GM10847 (cell line): ENCODE data around the gene SPOCD1.

ENCODE experiments used
- POLR2A ChIP-seq: IDR thresholded peaks from 2 replicates; pipeline ENCODE4 v1.6.1; 2011; ENCODE audit not compliant: insufficient read length; ENCODE audit errors: extremely low read depth

The SPOCD1 gene

DNA sequence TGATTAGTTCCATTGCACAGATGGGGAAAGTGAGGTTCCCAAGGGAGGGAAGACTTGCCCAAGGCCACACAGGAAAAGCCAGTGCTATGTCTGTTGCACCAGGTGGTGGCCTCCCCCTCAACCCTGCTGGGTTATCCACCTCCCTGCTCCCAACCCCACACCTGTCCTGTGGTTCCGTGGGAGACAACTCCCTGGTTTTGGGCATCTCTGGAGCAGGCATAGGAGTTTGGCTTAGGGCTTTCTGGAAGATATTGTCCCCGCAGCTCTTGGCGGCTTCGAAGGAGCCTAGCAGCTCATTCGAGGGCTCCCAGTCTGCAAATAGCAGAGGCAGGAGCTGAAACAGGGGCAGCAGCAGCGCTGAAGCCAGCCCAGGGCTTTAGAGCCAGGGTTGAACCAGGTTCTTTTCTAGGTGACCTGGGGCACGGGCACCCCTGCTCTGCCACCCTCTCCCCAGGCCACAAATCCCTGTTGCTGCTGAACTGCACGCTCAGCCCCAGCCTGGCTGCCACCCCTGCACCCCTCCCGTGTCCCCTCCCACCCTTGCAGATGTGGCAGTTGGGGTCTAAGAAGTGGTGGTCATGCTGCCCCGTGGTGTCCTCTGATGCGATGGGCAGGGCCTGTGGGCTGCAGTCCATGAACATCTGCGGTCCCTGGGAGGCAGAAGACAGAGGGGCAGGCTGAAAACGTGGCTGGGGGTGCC is 22.1 kb downstream of the SPOCD1 start:
- TF ChIP-seq POLR2A, result no peak

DNA sequence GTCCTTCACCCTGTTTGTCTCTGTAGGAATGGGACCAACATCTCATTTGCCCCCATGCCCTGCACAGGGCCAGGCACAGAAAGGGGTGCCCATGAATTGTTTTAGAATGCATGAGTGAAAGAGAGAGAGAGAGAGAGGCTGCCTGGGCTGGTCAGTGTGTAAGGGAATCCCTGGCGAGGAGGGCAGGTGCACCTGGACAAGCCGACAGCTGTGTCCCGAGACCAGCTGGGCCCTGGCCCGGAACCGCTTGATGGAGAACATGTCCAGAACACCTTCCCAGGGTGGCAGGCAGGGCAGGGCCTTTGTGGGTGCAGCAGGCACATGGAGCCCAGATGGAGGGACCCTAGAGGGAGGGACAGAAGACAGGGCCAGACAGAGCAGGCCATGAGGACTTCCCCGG is 22.7 kb downstream of the SPOCD1 start:
- no peak for TF ChIP-seq POLR2A

DNA sequence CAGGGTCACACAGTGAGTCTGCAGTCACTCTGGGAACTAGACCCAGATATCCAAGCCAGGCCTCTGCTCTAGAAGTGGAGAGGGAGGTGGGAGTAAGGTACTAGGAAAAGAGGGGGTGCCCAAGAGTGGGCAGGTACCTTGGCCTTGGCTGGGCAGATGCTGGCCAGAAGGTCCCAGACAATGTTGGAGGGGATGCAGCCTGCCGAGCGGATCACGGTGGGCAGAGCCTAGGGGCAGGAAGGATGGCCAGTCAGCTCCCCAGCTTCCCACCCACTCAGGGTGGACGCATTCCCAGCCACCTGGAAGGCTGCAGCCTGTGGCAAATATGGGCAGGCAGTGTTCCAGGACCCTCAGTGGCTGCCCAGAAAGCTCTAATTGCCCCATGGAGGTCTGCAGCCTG is 23.3 kb downstream of the SPOCD1 start:
- no peak for TF ChIP-seq POLR2A

DNA sequence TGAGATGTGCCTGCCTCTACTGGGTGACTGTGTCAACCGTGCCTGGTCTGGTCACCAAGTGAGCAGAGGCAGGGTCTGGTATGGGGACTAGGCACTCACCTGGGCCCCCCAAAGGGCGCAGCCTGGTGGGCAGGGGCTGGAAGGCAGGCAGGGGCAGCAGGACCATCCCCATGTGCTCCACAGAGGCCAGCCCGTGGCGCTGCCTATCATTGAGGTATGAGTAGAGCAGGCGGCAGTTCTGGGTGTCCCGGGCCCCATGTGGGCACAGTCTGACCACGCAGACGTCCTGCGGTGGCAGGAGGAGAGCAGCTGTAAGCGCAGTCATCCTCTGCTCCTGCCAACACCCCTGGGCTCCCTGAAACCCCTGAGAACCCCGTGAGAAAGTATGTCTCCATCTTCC is 23.7 kb downstream of the SPOCD1 start:
- TF ChIP-seq POLR2A, result no peak

DNA sequence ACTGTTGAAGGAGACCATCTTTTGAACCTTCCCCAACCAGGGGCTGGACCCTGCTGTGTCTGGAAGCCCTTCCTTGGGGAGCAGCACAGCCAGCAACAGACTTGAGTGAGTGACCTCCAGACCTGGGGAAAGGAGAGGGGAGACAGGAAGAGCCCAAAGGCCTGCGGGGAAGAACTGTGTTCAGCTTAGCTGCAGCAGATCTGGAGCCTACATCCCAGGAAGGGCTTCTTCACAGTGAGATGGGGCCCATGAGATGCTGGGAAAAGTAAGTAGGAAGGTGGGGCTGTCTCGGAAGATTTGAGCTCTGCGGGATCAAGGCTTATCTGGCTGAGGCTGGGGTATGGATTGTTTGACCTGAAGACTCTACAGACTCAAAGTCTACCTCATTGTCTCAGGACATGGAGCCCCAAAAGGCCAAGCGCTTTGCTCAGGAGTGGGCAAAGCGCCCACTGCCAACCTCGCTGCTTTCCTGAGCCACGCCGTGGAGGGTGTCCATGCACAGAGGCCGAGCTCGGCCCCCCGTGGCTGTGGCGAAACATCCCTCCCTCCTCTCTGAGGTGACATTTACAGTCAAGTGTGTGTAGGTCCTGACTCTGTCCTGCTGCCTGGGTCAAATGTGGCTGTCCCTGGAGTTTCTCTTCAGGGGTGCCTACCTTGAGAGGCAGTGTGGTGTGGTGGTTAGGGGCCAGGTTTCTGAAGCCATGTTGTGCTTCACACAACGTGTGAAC is 24.5 kb downstream of the SPOCD1 start:
- no peak for TF ChIP-seq POLR2A

DNA sequence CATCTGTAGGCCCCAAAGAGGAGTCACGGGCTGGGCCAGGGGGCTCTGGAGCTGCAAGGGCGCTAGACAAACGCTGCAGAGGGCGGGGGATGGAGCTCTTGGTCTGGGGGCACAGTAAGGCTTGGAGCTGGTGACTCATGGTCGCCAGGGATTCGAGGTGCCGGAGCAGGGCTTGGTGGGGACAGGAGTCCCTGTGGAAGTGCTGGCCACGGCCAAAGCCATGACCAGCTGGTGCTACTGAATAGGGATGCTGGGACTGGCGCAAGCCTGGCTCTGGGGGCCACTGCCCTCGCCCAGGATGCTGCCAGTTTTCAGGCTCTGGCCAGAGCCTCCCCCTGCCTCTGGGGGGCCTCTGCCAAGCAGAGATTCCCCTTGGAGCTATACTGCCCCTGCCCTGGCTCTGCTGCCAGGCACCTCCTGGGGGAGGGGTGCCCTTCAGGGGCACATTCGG is 25.2 kb downstream of the SPOCD1 start:
- no peak for TF ChIP-seq POLR2A

DNA sequence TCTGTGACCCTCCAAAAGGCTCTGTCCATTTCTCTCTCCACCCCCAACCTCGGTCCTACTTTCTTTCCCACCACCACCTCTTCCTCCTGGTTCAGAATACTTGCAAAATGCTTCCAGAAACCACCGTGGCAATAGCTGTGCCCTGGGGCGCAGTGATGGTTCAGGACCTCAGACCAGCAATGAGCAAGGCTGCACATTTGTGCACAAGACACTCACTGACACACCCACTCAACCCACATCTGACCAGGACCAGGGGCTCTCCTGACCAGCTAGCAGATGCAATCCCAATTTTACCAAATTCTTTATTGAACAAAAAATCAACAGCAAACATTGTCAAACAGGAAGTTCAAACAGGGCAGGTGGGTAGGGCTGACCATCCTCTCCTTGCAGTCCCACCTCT is 25.7 kb downstream of the SPOCD1 start:
- TF ChIP-seq POLR2A, result no peak

DNA sequence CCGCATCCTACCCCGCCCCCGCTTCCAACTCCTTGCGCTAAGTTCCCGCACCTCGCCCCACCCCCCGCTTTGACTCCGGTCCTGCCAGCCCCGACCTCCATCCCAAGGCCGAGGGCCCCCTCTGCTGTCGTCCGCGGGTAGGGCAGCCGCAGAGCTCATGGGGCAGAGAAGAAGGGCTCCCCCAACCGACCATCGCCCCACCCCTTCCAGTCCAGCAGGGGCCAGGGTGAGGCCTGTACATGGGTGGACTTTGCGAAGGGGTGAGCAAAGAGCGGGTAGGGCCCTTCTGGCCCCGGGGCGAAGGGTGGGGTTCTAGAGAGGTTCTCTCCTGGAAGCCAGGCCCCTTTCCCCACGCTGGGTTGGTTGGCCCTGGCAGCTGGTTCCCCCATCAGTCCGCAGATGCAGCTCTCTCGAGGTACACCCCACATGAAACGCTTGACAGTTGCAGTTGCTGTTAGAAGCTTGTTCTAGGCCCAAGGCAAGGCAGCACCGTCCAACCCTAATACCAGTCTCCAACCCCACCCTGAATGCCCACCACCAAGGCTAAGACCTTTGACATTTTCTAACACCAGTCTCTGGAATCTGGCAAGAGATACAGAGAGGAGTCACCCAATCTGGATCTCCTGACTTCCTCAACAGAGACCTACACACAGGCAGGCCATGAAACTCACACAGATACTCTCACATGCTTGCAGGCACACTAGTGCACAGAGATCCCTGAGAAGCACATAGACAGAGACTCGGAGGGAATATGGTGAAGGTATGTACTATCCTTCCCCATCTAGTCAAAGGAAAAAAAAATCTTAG is 26.4 kb downstream of the SPOCD1 start:
- no peak for TF ChIP-seq POLR2A

DNA sequence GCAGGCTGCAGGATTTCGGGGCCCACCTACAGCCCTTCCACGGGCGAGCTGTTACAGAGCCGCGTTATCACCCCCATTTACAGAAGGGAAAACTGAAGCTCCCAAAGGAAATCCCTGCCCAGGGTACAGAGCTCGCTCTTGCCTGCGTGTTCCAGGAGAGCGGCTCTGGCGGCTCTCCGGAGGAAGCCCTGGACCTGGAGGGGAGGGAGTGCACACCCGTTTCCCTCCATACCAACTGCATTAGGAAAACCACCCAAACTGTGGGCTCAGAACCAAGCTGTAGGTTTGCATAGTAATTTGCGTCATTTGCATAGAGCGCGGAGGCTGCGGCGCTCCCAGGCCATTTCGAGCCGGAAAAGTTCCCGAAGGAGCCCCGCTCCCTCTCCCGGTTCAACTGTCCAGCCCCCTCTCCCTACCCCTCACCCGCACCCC is 27.0 kb downstream of the SPOCD1 start:
- TF ChIP-seq POLR2A, result no peak

DNA sequence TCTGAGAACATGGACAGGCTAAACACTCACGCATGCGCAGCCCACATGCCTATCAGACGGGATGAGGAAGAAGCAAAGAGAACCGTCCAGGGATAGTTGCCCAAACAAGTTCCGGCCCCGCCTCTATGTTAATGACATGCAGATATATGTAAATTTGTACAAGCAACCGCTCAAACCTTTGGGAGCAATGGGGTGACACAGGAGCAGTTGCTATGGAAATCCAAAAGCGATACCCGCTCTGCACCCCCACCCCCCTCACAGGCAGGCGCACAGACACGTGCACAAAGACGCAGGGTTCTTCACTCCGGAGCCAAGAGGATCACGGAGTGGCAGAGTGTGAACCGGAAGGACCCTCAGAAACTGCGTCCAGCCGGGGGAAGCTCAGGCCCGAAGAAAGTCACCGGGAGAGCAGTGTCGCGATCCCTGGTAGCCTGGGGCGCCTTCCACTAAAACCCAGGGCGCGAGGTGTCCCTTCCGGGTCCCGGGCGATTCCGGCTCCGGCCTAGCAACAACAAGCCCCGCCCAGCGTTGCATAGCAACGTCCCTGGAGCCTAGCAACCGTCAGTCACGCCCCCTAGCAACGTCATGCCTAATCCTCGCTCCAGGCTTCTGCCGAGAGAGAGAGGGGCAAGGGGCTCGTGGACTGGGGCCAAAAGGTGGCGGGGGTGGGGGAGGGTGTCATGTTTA is 27.5 kb downstream of the SPOCD1 start:
- TF ChIP-seq POLR2A, result peak; percentile 52

DNA sequence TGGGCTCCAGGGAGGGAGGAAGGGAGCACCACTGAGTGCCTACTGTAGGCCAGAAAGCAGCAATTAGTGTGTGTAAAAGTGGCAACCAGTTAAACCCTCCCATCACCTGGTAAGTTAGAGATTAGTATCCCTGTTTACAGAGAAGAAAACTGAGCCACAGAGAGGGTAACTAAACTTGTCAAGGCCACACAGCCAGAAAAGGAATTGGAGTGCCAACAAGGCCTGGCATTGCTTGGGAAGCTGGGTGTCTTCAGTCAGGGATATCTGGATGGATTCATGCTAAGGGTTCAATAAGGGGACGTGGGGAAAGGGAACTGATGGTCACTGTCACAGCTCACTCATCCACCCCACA is 28.1 kb downstream of the SPOCD1 start:
- TF ChIP-seq POLR2A, result no peak

DNA sequence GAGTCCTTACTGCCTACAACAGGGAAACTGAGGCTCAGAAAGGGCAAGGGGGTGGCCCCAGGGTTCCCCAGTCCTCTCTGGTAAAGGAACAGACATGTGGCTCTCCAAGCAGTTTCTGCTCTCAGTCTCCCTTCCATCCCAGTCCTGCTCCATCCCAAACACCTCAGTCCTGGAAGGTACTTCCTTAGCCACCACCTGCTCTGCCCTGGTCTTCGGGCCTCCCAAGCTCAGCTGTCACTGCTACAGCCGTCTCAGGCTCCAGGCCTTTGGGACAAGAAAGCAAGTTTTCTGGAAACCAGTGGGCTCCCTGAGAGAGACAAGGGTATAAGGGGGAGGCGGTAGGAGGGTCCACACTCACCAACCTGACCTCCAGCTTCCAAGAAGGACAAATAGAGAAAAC is 28.6 kb downstream of the SPOCD1 start:
- no peak for TF ChIP-seq POLR2A

DNA sequence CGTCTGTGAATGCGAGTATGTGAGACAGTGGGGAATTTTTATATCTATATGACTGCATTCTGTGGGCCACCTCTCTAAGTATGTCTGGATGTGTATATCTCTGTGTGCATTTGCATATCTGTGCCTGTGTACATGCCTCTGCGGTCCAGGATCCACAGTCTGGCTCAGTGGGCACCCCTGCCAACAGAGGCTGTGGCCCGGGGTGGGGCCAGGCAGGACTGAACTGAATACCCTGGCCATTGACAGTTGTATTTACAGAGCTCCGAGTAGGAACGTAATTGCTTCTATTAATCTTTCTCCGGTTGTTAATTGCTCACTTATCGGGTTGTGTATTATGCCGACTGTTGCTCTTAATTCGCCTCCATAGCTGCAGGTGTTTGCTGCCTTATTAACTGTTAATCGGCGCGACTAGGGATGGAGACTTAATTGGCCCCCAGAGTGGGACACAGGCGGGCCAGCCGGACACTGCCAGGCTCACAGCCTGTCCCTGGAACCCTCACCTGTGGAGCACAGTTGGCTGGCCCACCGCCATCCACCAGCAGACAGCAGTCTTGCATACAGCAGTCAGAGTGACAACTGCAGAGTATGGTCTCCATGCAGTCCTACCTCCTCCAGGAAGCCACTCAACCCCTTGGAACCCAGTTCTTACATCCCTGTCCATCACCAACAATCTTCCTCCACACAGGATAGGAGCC is 29.3 kb downstream of the SPOCD1 start:
- TF ChIP-seq POLR2A, result no peak

DNA sequence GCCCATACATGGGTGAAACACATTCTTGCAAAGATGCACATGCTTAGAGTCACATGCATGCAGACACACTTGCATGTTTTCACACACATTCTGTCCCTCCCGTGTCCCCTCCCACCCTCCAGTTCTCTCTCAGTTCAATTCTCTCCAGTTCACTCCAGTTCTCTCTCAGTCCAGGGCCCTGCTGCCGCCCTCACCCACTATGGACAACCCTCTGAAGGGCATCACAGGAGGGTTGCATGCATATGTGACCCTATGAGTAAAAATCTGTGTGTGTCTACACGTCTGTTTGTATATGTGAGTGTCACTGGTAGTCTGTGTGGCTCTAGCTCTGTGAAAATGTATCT is 29.9 kb downstream of the SPOCD1 start:
- TF ChIP-seq POLR2A, result no peak
